HG03159 (cell line): ENCODE measurements around the gene SRSF8.
"Not testable (repeated sequence)": the region's sequence is repeated elsewhere in the genome, so short reads cannot be mapped to it uniquely, and the experiment has no call there.

Source experiments
- ATAC-seq: cut with Tn5 transposase; IDR thresholded peaks from one replicate; pipeline ENCODE4 v1.9.1; 2021; ENCODE audit warnings: mild to moderate bottlenecking, moderate library complexity; ENCODE audit not compliant: unreplicated experiment

Gene SRSF8

GRCh38 chr11:95093548-95093947, 26.8 kb downstream of the SRSF8 start:
- no peak for ATAC-seq

GRCh38 chr11:95095858-95096587, 29.3 kb downstream of the SRSF8 start:
- ATAC-seq, result peak; percentile 86

GRCh38 chr11:95097209-95097608, 30.5 kb downstream of the SRSF8 start:
- ATAC-seq, result no peak

GRCh38 chr11:95098826-95099225, 32.1 kb downstream of the SRSF8 start:
- ATAC-seq, result no peak

- no peak for ATAC-seq
These were observed 33.5 kb downstream of the SRSF8 start for GRCh38 chr11:95100191-95100648.

GRCh38 chr11:95100856-95101507, 34.3 kb downstream of the SRSF8 start:
- ATAC-seq, result no peak

GRCh38 chr11:95101935-95102334, 35.2 kb downstream of the SRSF8 start:
- ATAC-seq, result no peak

- ATAC-seq, result no peak
These were observed 36.0 kb downstream of the SRSF8 start for GRCh38 chr11:95102733-95103132.

GRCh38 chr11:95103701-95104100, 37.0 kb downstream of the SRSF8 start:
- ATAC-seq, result no peak

GRCh38 chr11:95104121-95104830, 37.6 kb downstream of the SRSF8 start:
- ATAC-seq, result no peak

- no peak for ATAC-seq
These were observed 38.1 kb downstream of the SRSF8 start for GRCh38 chr11:95104856-95105255.

GRCh38 chr11:95108159-95108611, 41.5 kb downstream of the SRSF8 start:
- no peak for ATAC-seq

- no peak for ATAC-seq
These were observed 42.2 kb downstream of the SRSF8 start for GRCh38 chr11:95108671-95109551.

- not testable (repeated sequence) for ATAC-seq
These were observed 44.8 kb downstream of the SRSF8 start for GRCh38 chr11:95111471-95111870.

GRCh38 chr11:95111923-95112540, 45.3 kb downstream of the SRSF8 start:
- ATAC-seq, result no peak

GRCh38 chr11:95115597-95115996, 48.9 kb downstream of the SRSF8 start:
- ATAC-seq, result no peak

GRCh38 chr11:95119361-95120060, 52.8 kb downstream of the SRSF8 start:
- no peak for ATAC-seq
